Endometrial microvascular endothelial cells (primary cell): ENCODE data around the gene GPR183. TPM values are rescaled to one million over a fixed set of nuclear protein-coding genes. Genes with fewer than 3 reads are reported as not detected.

Experiments
- in situ Hi-C: cut with HindIII; loops from 2 replicates; pipeline ENCODE4 v1.10.0; 2017; ENCODE audit warnings: low sequenced_read_pairs, low pct_unique_long_range_greater_than_20kb; ENCODE audit errors: inconsistent ontology term
- total RNA-seq: library from RNA; depleted of rRNA; stranded (reverse); fragments of >200 nt; gene quantifications from one replicate; pipeline ENCODE4 v1.2.3, GENCODE V29; 2015; ENCODE audit errors: inconsistent ontology term

GPR183 gene
- total RNA-seq, 1 donor from 2014 or later, result 0.65 TPM

DNA sequence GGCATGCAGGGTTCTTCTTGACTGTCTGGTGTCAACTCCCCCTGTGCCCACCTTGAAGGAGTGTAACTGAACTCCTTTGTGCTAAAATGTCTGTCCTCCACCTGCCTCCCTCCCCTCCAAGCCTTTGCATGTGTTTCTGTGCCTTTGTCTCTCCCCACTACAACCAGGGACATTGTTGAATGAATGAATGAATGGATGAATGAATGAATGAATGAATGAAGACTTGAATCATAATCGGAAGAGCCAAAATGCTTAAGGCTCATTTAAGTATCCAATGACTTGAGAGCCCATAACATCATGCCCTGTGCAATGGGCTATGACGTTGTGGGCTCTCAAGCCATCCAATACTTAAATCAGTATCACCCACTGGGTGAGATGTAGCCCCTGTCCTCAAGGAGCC lies 9.0 kb upstream of the GPR183 start:
- in situ Hi-C loops, result no loop called here

- in situ Hi-C loops, result no loop called here
Observed at GRCh38 chr13:99315186-99315585, 8.0 kb upstream of the GPR183 start.

GRCh38 chr13:99314640-99315176 lies 7.5 kb upstream of the GPR183 start:
- in situ Hi-C loops, result no loop called here

DNA sequence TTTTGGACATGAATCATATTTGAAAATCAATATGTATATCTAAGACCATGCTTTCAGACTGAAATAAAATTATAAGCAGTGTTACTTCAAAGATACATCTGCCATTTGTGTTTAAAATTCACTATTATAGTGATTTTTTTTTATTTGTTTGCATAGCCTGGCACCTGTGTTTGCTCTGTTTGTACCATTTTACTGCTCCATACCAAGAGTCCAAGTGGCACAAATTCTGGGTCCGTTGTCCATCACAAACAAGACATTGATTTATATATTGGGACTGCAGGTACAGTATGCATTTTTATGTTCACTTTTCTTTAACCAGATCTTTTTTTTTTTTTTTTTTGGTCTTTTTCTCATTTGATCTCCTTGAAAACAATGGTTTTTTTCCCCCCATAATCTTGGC lies 6.7 kb upstream of the GPR183 start:
- in situ Hi-C loops, result no loop called here

DNA sequence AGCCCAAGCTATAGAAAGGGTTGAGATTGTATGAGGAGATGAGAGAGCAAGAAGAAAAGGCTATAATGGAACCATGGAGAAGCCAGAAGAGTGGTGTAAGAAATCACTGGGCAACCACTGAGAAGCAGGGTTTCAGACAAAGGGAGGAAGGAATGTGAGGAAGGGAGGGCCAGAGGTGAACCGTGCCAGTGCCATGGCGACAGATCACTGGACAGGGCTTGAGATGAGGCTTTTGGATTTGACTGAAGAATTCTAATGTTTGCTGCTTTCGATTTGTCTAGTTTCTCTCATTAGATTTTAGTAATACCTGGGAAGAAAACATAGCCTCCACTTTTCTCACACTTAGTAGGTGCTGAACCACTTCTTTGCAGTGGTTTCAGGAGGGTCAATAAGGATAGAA lies 6.3 kb upstream of the GPR183 start:
- in situ Hi-C loops, result no loop called here

- in situ Hi-C loops, result no loop called here
Observed at GRCh38 chr13:99312493-99312883, 5.3 kb upstream of the GPR183 start.

GRCh38 chr13:99311748-99312492 lies 4.7 kb upstream of the GPR183 start:
- in situ Hi-C loops, result no loop called here

GRCh38 chr13:99311137-99311536 lies 3.9 kb upstream of the GPR183 start:
- in situ Hi-C loops, result no loop called here

DNA sequence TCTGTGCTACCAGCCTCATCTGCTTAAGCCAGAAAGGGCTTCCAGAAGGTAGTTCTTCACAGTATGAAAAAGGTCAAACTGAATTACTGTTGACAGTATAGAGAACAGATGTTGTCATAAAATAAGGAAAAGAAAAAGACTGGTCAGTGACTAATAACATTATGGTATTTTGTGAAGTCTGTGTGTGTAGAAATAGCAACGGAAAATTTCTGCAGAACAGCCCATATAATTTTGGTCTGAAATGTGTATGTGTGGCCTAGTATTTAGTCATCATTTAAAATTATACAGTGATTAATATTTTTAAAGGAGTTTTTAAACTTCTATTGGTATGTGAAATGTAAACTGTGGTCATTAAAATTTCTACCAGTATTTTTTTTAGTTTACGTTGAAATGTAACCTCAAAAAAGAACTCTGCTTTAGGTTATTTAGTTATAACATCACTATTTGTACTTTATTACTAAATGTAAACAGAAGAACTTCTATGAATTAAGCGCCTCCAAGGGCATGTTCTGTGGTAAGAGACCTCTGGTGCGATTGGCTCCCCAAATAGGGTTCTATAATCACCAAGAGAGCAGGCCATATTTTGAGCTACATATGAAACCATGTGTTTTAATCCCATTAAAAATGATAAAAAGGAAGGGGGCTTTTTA lies 3.3 kb upstream of the GPR183 start:
- in situ Hi-C loops, result no loop called here

- in situ Hi-C loops, result no loop called here
Observed at GRCh38 chr13:99308471-99309087, 1.4 kb upstream of the GPR183 start.

GRCh38 chr13:99307648-99308339 lies 595 bp upstream of the GPR183 start:
- in situ Hi-C loops, result no loop called here

- in situ Hi-C loops, result no loop called here
Observed at GRCh38 chr13:99305566-99305965, 1.6 kb downstream of the GPR183 start.

DNA sequence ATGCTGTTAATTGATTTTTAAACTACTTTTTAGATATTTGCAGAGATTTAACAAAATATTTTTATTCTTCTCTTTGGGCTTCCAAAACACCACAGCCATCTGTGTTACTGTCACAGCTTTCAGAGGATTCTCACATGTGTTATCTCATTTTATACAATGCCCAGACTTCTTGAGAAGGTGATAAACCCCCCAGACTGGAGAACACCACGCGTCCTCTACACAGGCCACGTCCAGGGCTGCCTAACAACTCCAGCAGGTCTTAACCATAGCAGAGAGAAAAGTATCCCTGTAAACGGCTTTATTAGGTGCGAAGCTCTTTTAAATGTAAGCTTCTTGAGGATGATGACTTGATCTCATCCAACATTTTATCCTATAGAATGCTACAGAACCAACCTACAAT lies 2.0 kb downstream of the GPR183 start:
- in situ Hi-C loops, result no loop called here

DNA sequence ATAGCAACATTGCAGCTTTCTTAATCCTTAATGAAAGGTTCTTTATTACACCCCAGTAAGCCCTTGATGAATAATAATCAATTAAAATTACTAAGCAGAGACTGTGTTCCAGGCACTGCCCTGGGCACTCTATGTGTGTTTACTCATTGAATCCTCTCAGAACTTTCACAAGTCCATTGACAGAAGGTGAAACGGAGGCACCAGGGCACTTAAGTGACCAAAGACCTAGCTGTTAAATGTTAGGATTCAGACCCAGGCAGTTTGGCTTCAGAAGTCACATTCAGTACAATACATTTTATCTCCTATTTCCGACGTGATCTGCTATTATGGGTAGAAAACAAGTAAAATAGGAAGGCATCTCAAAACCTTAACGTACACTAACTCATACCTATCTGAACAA lies 2.7 kb downstream of the GPR183 start:
- in situ Hi-C loops, result no loop called here

- in situ Hi-C loops, result no loop called here
Observed at GRCh38 chr13:99303863-99304521, 3.2 kb downstream of the GPR183 start.

DNA sequence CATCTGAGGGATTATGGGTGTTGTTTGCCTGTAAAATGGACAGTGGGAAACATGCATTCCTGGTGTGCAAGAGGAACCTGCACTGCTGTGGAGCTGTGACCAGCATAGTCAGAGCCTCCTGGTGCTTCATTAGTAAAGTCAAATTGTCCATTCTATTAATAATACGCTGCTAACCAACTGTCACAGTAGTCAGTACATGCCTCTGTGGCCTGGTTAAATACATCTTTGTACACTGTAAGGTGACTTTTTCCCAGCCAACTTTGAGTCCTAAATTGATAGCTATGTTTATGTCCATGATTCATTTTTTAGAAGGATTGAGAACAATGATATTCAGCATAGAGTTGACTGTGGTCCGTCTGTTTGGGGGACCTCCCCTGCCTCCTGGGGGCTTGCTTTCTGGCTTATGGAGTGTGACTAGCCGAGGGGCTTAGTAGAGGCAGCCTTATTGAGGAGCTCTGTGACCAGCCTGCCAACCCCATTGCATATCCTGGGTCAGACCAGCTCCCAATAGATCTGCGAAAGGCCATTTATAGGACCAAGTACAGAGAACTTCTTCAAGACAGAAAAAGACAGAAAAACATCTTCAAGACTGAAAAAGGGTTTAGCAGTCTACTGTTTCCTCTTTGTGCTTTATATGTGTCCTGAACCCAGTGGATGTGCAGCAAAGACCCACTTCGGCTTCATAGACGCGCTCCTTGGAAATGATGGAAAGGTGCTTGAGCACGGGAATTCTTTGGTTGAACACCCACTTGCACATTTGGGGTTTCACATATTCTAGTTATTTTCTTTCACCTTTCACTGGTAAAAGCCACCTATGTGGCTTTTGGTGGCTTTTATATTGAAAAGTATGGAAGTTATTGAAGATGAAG lies 4.3 kb downstream of the GPR183 start:
- in situ Hi-C loops, result no loop called here

GRCh38 chr13:99301913-99302636 lies 5.1 kb downstream of the GPR183 start:
- in situ Hi-C loops, result no loop called here
